ENCODE data around the gene SULF2. TPM values are rescaled to one million over a fixed set of nuclear protein-coding genes. Genes with fewer than 3 reads are reported as not detected.

Gene SULF2
- total RNA-seq, 1 experiment from 2014 or later: 82.2 TPM

DNA sequence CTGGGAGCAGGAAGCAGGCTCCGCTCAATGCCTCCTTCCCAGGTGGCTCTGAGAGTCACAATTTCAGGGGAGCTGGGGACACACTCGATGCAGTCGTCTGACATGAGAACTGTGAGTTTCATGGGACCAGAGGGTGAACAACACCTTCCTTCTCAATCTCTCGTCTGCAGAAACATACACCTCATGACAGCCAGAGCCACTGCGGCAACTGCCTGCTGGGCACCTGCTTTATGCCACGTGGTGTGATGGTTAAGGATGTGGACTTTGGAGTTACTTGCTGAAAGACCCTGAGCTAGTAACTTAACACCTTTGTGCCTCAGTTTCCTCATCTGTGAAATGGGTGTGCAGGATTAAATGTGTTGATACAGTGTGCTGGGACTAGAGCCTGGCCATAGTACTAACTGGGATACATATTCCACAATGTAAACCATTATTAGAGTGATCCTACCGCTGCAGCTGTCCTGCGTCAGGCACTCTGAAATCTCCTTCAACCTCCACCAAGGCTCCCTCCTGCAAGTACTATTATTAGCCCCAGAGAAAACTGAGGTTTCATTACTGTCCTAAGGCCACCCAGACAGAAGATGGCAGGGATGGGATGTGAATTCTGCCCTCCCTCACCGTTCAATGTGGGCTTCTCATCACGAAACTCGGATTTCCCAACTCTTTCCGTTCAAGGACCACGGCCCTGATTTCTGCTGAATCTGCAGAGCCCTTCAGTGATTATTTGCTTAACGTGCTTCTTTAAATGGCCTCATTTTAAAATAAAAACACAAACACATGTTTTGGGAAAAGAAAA is 24.4 kb downstream of the SULF2 start:
- Mint-ChIP-seq H3K27ac (ENCODE audit: low read depth, unreplicated experiment) (no peak overlapping the region), H3K9me3 (ENCODE audit: unreplicated experiment) (no peaks in the 10 kb centered on the region), H3K36me3 (ENCODE audit: insufficient read depth, unreplicated experiment) (peaks cover 76% of the 10 kb centered on the region), H3K4me1 (ENCODE audit: insufficient read depth, unreplicated experiment) (peaks cover 3% of the 10 kb centered on the region), H3K27me3 (ENCODE audit: insufficient read depth, unreplicated experiment) (no peaks in the 10 kb centered on the region), H3K4me3 (ENCODE audit: unreplicated experiment) (no peak overlapping the region)
- TF ChIP-seq, protein P1, sequence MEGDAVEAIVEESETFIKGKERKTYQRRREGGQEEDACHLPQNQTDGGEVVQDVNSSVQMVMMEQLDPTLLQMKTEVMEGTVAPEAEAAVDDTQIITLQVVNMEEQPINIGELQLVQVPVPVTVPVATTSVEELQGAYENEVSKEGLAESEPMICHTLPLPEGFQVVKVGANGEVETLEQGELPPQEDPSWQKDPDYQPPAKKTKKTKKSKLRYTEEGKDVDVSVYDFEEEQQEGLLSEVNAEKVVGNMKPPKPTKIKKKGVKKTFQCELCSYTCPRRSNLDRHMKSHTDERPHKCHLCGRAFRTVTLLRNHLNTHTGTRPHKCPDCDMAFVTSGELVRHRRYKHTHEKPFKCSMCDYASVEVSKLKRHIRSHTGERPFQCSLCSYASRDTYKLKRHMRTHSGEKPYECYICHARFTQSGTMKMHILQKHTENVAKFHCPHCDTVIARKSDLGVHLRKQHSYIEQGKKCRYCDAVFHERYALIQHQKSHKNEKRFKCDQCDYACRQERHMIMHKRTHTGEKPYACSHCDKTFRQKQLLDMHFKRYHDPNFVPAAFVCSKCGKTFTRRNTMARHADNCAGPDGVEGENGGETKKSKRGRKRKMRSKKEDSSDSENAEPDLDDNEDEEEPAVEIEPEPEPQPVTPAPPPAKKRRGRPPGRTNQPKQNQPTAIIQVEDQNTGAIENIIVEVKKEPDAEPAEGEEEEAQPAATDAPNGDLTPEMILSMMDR (IDR thresholded peaks at IDR 0.05; ENCODE audit: unreplicated experiment): no peak
- POLR2A ChIA-PET: interaction anchor here (1.0 kb wide), 1 partner anchor 370 kb away, joined by 3 read pairs; no protein-coding TSS in a partner anchor
- BruUV-seq (replicated peaks): no TSS peak
- intact Hi-C loops (cut with micrococcal nuclease): no loop called here
- CTCF ChIA-PET: interaction anchor here (0.7 to 1.9 kb wide), 3 partner anchors 97 to 860 kb away, joined by 3 to 5 read pairs (median 4); no protein-coding TSS in a partner anchor
- DNase-seq (ENCODE audit: unreplicated experiment): no peak

DNA sequence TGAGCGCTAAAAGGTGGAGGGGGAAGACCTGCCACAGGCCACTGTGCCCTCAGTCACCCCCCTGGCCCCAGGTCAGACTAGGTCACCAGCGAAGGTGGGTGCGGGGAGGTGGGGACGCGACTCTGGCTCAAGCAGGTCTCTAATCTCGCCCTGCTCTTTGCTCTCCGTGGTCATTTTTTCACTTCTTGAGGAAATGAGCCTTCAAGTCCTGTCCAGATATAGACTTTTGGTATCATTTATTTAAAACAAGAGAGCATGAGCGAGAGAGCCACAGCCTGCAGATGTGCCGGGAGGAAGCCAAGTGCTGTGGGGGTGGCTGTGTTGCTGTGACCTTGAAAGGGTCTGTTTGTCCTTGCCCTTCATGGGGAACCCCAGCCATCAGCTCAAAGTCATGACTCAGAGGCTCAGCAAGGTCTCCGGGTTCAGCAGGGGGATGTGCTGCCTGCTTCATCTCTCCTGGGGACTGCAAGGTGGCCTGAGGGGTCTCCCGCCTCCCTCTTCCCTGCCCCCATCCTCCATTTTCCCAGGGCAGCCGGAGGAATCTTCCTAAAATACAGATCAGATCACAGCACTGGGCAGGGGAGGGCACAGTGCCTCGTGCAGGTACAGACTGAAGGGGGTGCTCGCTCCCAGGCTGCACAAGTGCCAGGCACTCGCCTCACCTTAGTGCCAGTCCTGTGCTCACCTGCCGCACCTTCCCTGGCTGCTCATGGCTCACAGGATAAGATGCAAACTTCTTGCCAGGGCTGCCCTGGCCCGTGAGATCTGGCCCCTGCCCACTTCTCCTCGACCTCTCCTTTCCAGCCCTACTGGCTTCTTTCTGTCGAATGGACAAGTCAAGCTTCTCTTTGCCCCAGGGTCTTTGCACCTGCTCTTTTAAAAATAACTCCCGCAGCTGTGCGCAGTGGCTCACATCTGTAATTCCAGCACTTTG is 26.5 kb downstream of the SULF2 start:
- Mint-ChIP-seq H3K9me3 (ENCODE audit: unreplicated experiment) (no peaks in the 10 kb centered on the region), H3K27ac (ENCODE audit: low read depth, unreplicated experiment) (no peak overlapping the region), H3K4me3 (ENCODE audit: unreplicated experiment) (no peak overlapping the region), H3K4me1 (ENCODE audit: insufficient read depth, unreplicated experiment) (no peaks in the 10 kb centered on the region), H3K27me3 (ENCODE audit: insufficient read depth, unreplicated experiment) (no peaks in the 10 kb centered on the region), H3K36me3 (ENCODE audit: insufficient read depth, unreplicated experiment) (peaks cover 81% of the 10 kb centered on the region)
- TF ChIP-seq, protein P1 (IDR thresholded peaks at IDR 0.05; ENCODE audit: unreplicated experiment): no peak
- POLR2A ChIA-PET: interaction anchor here (0.6 kb wide), 1 partner anchor 16 kb away, joined by 3 read pairs; no protein-coding TSS in a partner anchor
- no peak for DNase-seq (ENCODE audit: unreplicated experiment)
- BruUV-seq (replicated peaks): no TSS peak
- CTCF ChIA-PET: interaction anchor here (0.6 to 1.9 kb wide), 2 partner anchors 95 to 1015 kb away, joined by 3 to 5 read pairs; no protein-coding TSS in a partner anchor
- intact Hi-C loops (cut with micrococcal nuclease): no loop called here

DNA sequence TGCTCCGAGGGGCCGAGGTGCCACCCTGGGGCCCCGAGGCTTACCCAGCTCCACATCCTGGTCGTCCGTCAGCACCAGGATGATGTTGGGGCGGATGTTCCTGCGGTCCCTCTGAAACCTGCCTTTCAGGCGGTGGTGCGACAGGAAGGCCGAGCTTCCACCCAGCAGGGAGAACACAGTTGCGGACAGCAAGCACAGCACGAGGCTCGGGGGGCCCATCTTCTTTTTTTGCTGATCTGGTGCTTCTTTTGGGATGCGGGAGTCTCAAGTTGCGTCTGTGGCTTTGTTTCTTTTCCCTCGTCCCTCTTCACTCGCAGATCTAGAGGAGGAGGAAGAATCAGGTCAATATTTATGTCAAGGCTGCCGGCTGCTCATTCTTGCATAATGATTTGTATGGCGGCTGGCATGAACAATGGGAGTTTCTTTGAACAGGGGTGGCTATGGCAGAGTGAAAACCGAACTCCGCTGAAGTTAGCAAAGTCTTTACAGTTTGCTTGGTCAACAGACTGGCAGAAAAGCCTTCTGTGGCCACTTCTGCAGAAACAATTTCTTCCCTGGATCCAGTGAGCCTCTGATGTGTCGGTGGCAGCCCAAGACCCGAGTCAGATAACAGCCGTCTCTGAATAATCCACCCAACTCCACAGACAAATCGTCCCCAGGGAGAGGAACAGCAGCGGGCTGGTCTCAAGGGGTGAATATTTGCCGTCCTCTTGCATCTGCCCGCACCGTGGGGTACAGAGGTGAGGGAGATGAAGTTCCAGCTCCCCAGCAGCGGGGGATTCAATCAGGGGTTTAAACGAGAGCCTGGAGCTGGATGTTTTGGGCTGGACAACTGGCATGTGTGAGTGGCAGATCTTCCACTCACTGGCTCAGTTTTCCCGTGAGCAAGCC is 27.9 kb downstream of the SULF2 start:
- no peak for DNase-seq (ENCODE audit: unreplicated experiment)
- no peaks in the 10 kb centered on the region for H3K9me3 Mint-ChIP-seq (ENCODE audit: unreplicated experiment)
- no peak overlapping the region for H3K27ac Mint-ChIP-seq (ENCODE audit: low read depth, unreplicated experiment)
- H3K4me1 Mint-ChIP-seq (ENCODE audit: insufficient read depth, unreplicated experiment): no peaks in the 10 kb centered on the region
- H3K4me3 Mint-ChIP-seq (ENCODE audit: unreplicated experiment): no peak overlapping the region
- intact Hi-C loops (cut with micrococcal nuclease): no loop called here
- TF ChIP-seq, protein P1 (IDR thresholded peaks at IDR 0.05; ENCODE audit: unreplicated experiment): no peak
- CTCF ChIA-PET: no interaction called here
- H3K36me3 Mint-ChIP-seq (ENCODE audit: insufficient read depth, unreplicated experiment): peaks cover 82% of the 10 kb centered on the region
- no TSS peak for BruUV-seq (replicated peaks)
- no peaks in the 10 kb centered on the region for H3K27me3 Mint-ChIP-seq (ENCODE audit: insufficient read depth, unreplicated experiment)
- POLR2A ChIA-PET: no interaction called here
